Upper lobe of left lung (tissue), 4 donors: ENCODE measurements around the gene SLC27A5.

Source experiments
- POLR2AphosphoS5 ChIP-seq, 2 donors: sonication (generic); formaldehyde crosslinking; IDR thresholded peaks; one replicate each; pipeline ENCODE4 v1.5.1; 2017; ENCODE audit warnings: antibody characterized with exemption in 2 of 2
- TF ChIP-seq, protein P1 (sequence below), 6 experiments: fragments of 450-650 bp in 4 of 6; fragments of 200-600 bp in 2 of 6; sonication (generic) in 2 of 6; IDR thresholded peaks; one replicate each; pipeline ENCODE4 v1.5.1; 2016 to 2019; ENCODE audit warnings: antibody characterized with exemption in 6 of 6

DNA sequence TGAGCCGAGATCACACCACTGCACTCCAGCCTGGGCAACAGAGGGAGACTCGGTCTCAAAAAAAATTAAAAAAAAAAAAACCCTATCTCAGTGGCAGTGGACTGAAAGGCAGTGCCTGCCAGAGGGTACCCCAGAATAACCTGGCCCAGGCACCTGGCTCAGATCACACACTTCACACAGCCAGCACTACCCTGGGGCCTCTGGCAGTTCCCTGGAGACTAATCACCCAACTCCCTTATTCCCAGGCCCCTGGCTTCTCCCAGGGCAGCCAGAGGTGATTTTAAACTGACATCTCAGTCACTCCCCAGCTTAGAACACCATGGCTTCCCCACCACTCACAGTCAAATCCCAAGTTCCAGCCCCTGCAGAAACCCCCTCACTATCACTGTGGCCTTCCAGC, 3.5 kb upstream of the SLC27A5 start:
- TF ChIP-seq, protein P1, sequence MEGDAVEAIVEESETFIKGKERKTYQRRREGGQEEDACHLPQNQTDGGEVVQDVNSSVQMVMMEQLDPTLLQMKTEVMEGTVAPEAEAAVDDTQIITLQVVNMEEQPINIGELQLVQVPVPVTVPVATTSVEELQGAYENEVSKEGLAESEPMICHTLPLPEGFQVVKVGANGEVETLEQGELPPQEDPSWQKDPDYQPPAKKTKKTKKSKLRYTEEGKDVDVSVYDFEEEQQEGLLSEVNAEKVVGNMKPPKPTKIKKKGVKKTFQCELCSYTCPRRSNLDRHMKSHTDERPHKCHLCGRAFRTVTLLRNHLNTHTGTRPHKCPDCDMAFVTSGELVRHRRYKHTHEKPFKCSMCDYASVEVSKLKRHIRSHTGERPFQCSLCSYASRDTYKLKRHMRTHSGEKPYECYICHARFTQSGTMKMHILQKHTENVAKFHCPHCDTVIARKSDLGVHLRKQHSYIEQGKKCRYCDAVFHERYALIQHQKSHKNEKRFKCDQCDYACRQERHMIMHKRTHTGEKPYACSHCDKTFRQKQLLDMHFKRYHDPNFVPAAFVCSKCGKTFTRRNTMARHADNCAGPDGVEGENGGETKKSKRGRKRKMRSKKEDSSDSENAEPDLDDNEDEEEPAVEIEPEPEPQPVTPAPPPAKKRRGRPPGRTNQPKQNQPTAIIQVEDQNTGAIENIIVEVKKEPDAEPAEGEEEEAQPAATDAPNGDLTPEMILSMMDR (IDR thresholded peaks at IDR 0.05): no peak
- TF ChIP-seq POLR2AphosphoS5 (IDR thresholded peaks at IDR 0.05): no peak
